DND-41 (cell line): ENCODE results near the gene HSPG2.

ENCODE experiments used
- ATAC-seq: fragments of 200-7000 bp; cut with Tn5 transposase; 3 replicates; pipeline ENCODE4 v1.9.1; 2021; ENCODE audit warnings: low read depth; ENCODE audit not compliant: insufficient read depth
- DNase-seq: peaks from one replicate; pipeline ENCODE4 v3.0.0-alpha.2; 2020
- H2AFZ ChIP-seq: 2 replicates; pipeline ENCODE4 v1.6.0; 2012; ENCODE audit warnings: low read depth, low read length
- H3K27ac ChIP-seq: 2 replicates; pipeline ENCODE4 v1.5.1; 2012; ENCODE audit warnings: low read length, inconsistent platforms
- H3K27me3 ChIP-seq: fragments of 200-600 bp; sonication (generic); 2 replicates; pipeline ENCODE4 v1.6.0; 2012; ENCODE audit warnings: low read length, mild to moderate bottlenecking, inconsistent platforms; ENCODE audit not compliant: insufficient read depth, poor library complexity
- H3K36me3 ChIP-seq: 2 replicates; pipeline ENCODE4 v1.5.1; 2012; ENCODE audit warnings: low read length, inconsistent platforms; ENCODE audit not compliant: insufficient read depth
- H3K4me1 ChIP-seq: 2 replicates; pipeline ENCODE4 v1.5.1; 2012; ENCODE audit warnings: mild to moderate bottlenecking, low read length; ENCODE audit not compliant: insufficient read depth
- H3K4me2 ChIP-seq: 2 replicates; pipeline ENCODE4 v1.6.0; 2012; ENCODE audit warnings: mild to moderate bottlenecking, moderate library complexity, low read length, inconsistent platforms; ENCODE audit not compliant: insufficient read depth
- H3K4me3 ChIP-seq, 2 experiments: fragments of 200-600 bp in 1 of 2; shearing (Covaris generic) in 1 of 2; 2 replicates each; pipeline ENCODE4 v1.5.1; 2012 to 2016; ENCODE audit warnings: inconsistent platforms in 2 of 2, low read length in 2 of 2, mild to moderate bottlenecking in 2 of 2, low read depth in 1 of 2, moderate library complexity in 1 of 2
- H3K79me2 ChIP-seq: 2 replicates; pipeline ENCODE4 v1.6.0; 2012; ENCODE audit warnings: low read length, inconsistent platforms; ENCODE audit not compliant: insufficient read depth
- H3K9ac ChIP-seq: 2 replicates; pipeline ENCODE4 v1.6.0; 2012; ENCODE audit warnings: low read depth, mild to moderate bottlenecking, inconsistent platforms, low read length, moderate library complexity
- H3K9me3 ChIP-seq: 2 replicates; pipeline ENCODE4 v1.5.1; 2012; ENCODE audit warnings: low read length, moderate library complexity, mild to moderate bottlenecking, inconsistent platforms; ENCODE audit not compliant: insufficient read depth, severe bottlenecking
- H4K20me1 ChIP-seq: 2 replicates; pipeline ENCODE4 v1.6.0; 2012; ENCODE audit warnings: low read length; ENCODE audit not compliant: insufficient read depth
- CTCF ChIP-seq: IDR thresholded peaks from 2 replicates; pipeline ENCODE4 v1.5.1; 2012; ENCODE audit warnings: borderline replicate concordance, low read length, moderate library complexity, mild to moderate bottlenecking; ENCODE audit not compliant: poor library complexity, severe bottlenecking; ENCODE audit errors: extremely low read depth
- EZH2 ChIP-seq: IDR thresholded peaks from 3 replicates; pipeline ENCODE4 v1.6.1; 2012; ENCODE audit warnings: borderline replicate concordance, low read depth, mild to moderate bottlenecking, moderate library complexity, low read length, inconsistent platforms; ENCODE audit not compliant: severe bottlenecking

The HSPG2 gene

GRCh38 chr1:21854751-21855131 is 82.4 kb downstream of the HSPG2 start:
- Histone ChIP-seq H3K4me1 (no peaks in the 10 kb centered on the region), H3K36me3 (no peaks in the 10 kb centered on the region), H3K9ac (no peak overlapping the region)

GRCh38 chr1:21854090-21854750 is 82.9 kb downstream of the HSPG2 start:
- H3K4me1 ChIP-seq = no peaks in the 10 kb centered on the region
- no peak overlapping the region for H3K27ac ChIP-seq
- no peaks in the 10 kb centered on the region for H3K36me3 ChIP-seq
- H3K9ac ChIP-seq = no peak overlapping the region
- no peak overlapping the region for H3K4me3 ChIP-seq
- no peak overlapping the region for H3K4me2 ChIP-seq
- no peaks in the 10 kb centered on the region for H3K9me3 ChIP-seq
- no peak for DNase-seq
- H4K20me1 ChIP-seq = no peaks in the 10 kb centered on the region; the same call in 1 of the 2 replicates
- ATAC-seq = no peak
- TF ChIP-seq EZH2 (no peak), CTCF (no peak)
- H3K27me3 ChIP-seq = no peaks in the 10 kb centered on the region
- H3K79me2 ChIP-seq = no peaks in the 10 kb centered on the region
- H2AFZ ChIP-seq = no peak overlapping the region

More at GRCh38 chr1:21854751-21855131, 82.4 kb downstream of the HSPG2 start:
- H3K79me2 ChIP-seq = no peaks in the 10 kb centered on the region
- H3K27me3 ChIP-seq = no peaks in the 10 kb centered on the region
- no peak overlapping the region for H2AFZ ChIP-seq
- no peak overlapping the region for H3K4me3 ChIP-seq
- ATAC-seq = no peak
- no peak for DNase-seq
- no peak overlapping the region for H3K27ac ChIP-seq
- no peak overlapping the region for H3K4me2 ChIP-seq
- H4K20me1 ChIP-seq = no peaks in the 10 kb centered on the region; the same call in 1 of the 2 replicates
- no peak for TF ChIP-seq EZH2
- TF ChIP-seq CTCF = no peak
- no peaks in the 10 kb centered on the region for H3K9me3 ChIP-seq

GRCh38 chr1:21853131-21853427 is 84.0 kb downstream of the HSPG2 start:
- Histone ChIP-seq H3K27me3 (no peaks in the 10 kb centered on the region), H3K9me3 (no peaks in the 10 kb centered on the region), H3K36me3 (no peaks in the 10 kb centered on the region), H2AFZ (no peak overlapping the region), H3K4me3 (no peak overlapping the region), H3K79me2 (no peaks in the 10 kb centered on the region), H3K4me2 (no peak overlapping the region), H4K20me1 (no peaks in the 10 kb centered on the region; the same call in 1 of the 2 replicates), H3K27ac (no peak overlapping the region), H3K9ac (no peak overlapping the region), H3K4me1 (no peaks in the 10 kb centered on the region)
- no peak for ATAC-seq
- no peak for TF ChIP-seq CTCF
- TF ChIP-seq EZH2 = no peak
- DNase-seq = no peak
